Activated CD8-positive, alpha-beta T cell treated with anti-CD3 and anti-CD28 coated beads for 36 hours (primary cell): ENCODE measurements around the gene ALG3. TPM values are rescaled to one million over a fixed set of nuclear protein-coding genes. Genes with fewer than 3 reads are reported as not detected.
A peak's percentile ranks its signal among the peaks of the same experiment; 100 is the strongest.

Source experiments
- ATAC-seq: fragments of 200-7000 bp; cut with Tn5 transposase; one replicate; pipeline ENCODE4 v1.10.0; 2021; ENCODE audit warnings: mild to moderate bottlenecking, moderate library complexity
- CTCF ChIA-PET: fragments of 350-600 bp; sonication (Branson Sonifier 250); formaldehyde crosslinking; loops from one replicate; lab custom pipeline; 2021; ENCODE audit warnings: antibody characterized with exemption; lab: Charles Lee
- POLR2A ChIA-PET: fragments of 350-600 bp; sonication (Branson Sonifier 250); formaldehyde crosslinking; loops from one replicate; lab custom pipeline; 2021; ENCODE audit warnings: antibody characterized with exemption; lab: Charles Lee
- DNase-seq: peaks from one replicate; pipeline ENCODE4 v3.0.0-alpha.2; 2020
- H3K27ac Mint-ChIP-seq: one replicate; pipeline ENCODE4 v1.8.0; 2021; ENCODE audit warnings: mild to moderate bottlenecking, mixed read lengths
- H3K27me3 Mint-ChIP-seq: one replicate; pipeline ENCODE4 v1.8.0; 2021; ENCODE audit warnings: mixed read lengths
- H3K36me3 Mint-ChIP-seq: one replicate; pipeline ENCODE4 v1.8.0; 2021; ENCODE audit warnings: low read depth, mixed read lengths
- H3K4me1 Mint-ChIP-seq: one replicate; pipeline ENCODE4 v1.8.0; 2021; ENCODE audit warnings: low read depth, mixed read lengths
- H3K4me3 Mint-ChIP-seq: one replicate; pipeline ENCODE4 v1.8.0; 2021; ENCODE audit warnings: mild to moderate bottlenecking, moderate library complexity, mixed read lengths
- H3K9me3 Mint-ChIP-seq: one replicate; pipeline ENCODE4 v1.8.0; 2021; ENCODE audit warnings: mixed read lengths
- CTCF ChIP-seq: fragments of 200-600 bp; IDR thresholded peaks from one replicate; pipeline ENCODE4 v1.8.0; 2022; ENCODE audit warnings: antibody characterized with exemption, mild to moderate bottlenecking
- intact Hi-C: fragments of 100-400 bp; cut with micrococcal nuclease; formaldehyde crosslinking; loops from one replicate; pipeline ENCODE4 v1.10.0; 2022
- total RNA-seq, 2 experiments: library from RNA; stranded (reverse); gene quantifications; one replicate each; pipeline ENCODE4 v1.2.3, GENCODE V29; 2021

ALG3 gene
- total RNA-seq, 2 experiments from 2014 or later, result 40.0 to 44.5 TPM

GRCh38 chr3:184233127-184233843, 15.5 kb downstream of the ALG3 start:
- no peak for TF ChIP-seq CTCF
- ChIA-PET CTCF (no interaction called here), POLR2A (no interaction called here)
- Mint-ChIP-seq H3K36me3 (no peaks in the 10 kb centered on the region), H3K4me3 (no peak overlapping the region), H3K27ac (no peak overlapping the region), H3K27me3 (peaks cover 30% of the 10 kb centered on the region), H3K4me1 (peaks cover 11% of the 10 kb centered on the region), H3K9me3 (no peaks in the 10 kb centered on the region)
- ATAC-seq, result no peak
- intact Hi-C loops, result no loop called here
- DNase-seq, result no peak

GRCh38 chr3:184231671-184232070, 17.1 kb downstream of the ALG3 start:
- ATAC-seq, result no peak
- H3K27ac Mint-ChIP-seq, result no peak overlapping the region

GRCh38 chr3:184230603-184231528, 17.9 kb downstream of the ALG3 start:
- Mint-ChIP-seq H3K27ac (no peak overlapping the region), H3K27me3 (peaks cover 33% of the 10 kb centered on the region), H3K4me1 (peaks cover 11% of the 10 kb centered on the region), H3K36me3 (no peaks in the 10 kb centered on the region), H3K9me3 (no peaks in the 10 kb centered on the region), H3K4me3 (peak overlapping the region; percentile 50)
- no peak for ATAC-seq
- CTCF ChIA-PET, result interaction anchor here (0.7 to 1.5 kb wide), 4 partner anchors 12 to 59 kb away, joined by 3 to 6 read pairs (median 4); no protein-coding TSS in a partner anchor
- intact Hi-C loops, result no loop called here
- TF ChIP-seq CTCF, result no peak
- no peak for DNase-seq
- POLR2A ChIA-PET, result interaction anchor here (1.3 to 1.7 kb wide), 2 partner anchors 15 to 31 kb away, joined by 5 read pairs; partner anchors contain the start of gene CAMK2N2

More at GRCh38 chr3:184231671-184232070, 17.1 kb downstream of the ALG3 start:
- intact Hi-C loops, result no loop called here
- H3K36me3 Mint-ChIP-seq, result no peaks in the 10 kb centered on the region
- TF ChIP-seq CTCF, result no peak
- DNase-seq, result no peak
- CTCF ChIA-PET, result interaction anchor here (1.0 to 1.5 kb wide), 2 partner anchors 11 to 58 kb away, joined by 3 to 6 read pairs; no protein-coding TSS in a partner anchor
- peaks cover 11% of the 10 kb centered on the region for H3K4me1 Mint-ChIP-seq
- no peaks in the 10 kb centered on the region for H3K9me3 Mint-ChIP-seq
- peaks cover 33% of the 10 kb centered on the region for H3K27me3 Mint-ChIP-seq
- POLR2A ChIA-PET, result interaction anchor here (1.0 kb wide), 1 partner anchor 18 kb away, joined by 3 read pairs; the partner anchor contains the start of gene EEF1AKMT4
- peak overlapping the region; percentile 50 for H3K4me3 Mint-ChIP-seq

- Mint-ChIP-seq H3K4me3 (peak overlapping the region; percentile 54), H3K27me3 (peaks cover 36% of the 10 kb centered on the region), H3K27ac (no peak overlapping the region), H3K36me3 (no peaks in the 10 kb centered on the region), H3K9me3 (no peaks in the 10 kb centered on the region), H3K4me1 (peaks cover 11% of the 10 kb centered on the region)
- DNase-seq (no peak), ATAC-seq (no peak)
- POLR2A ChIA-PET, result interaction anchor here (0.8 to 3.1 kb wide), 5 partner anchors 10 to 62 kb away, joined by 3 to 9 read pairs (median 5); partner anchors contain the start of genes CAMK2N2 and EEF1AKMT4
- TF ChIP-seq CTCF, result no peak
- CTCF ChIA-PET, result interaction anchor here (0.7 to 5.1 kb wide), 7 partner anchors 13 to 346 kb away, joined by 3 to 67 read pairs (median 4); partner anchors contain the start of genes EEF1AKMT4 and PARL
- intact Hi-C loops, result no loop called here
These were observed 18.6 kb downstream of the ALG3 start for GRCh38 chr3:184230081-184230602.
